ENCODE results near the gene ACP7. TPM values are rescaled to one million over a fixed set of nuclear protein-coding genes. Genes with fewer than 3 reads are reported as not detected.

Gene ACP7
- total and polyA plus RNA-seq, 9 of the 15 experiments (the other 6 are each of a cell fraction or from before 2014, with no cell fraction given) = not detected

GRCh38 chr19:39150807-39151600 lies 66.8 kb downstream of the ACP7 start:
- ATAC-seq (peak; percentile 18; the same call in 2 of the 3 replicates), FAIRE-seq (no peak), DNase-seq (ENCODE audit: extremely low read depth in 1 of 4, low spot score in 3 of 4) (no peak)
- no TSS peak for BruUV-seq (replicated peaks)
- Histone ChIP-seq H3K36me3 (ENCODE audit: control insufficient read depth, insufficient read depth, low read length) (no peaks in the 10 kb centered on the region), H3K4me2 (ENCODE audit: insufficient read depth, low read length) (peak overlapping the region; percentile 50; the same call in 1 of the 2 replicates), H4K20me1 (replicated peaks; ENCODE audit: control insufficient read depth, insufficient read depth, low read length) (peaks cover 4% of the 10 kb centered on the region; the same call in 1 of the 2 replicates), H3K27me3 (ENCODE audit: control insufficient read depth in 2 of 2, insufficient read depth in 2 of 2, low read length in 2 of 2) (no peaks in the 10 kb centered on the region), H3K9me3 (replicated peaks; ENCODE audit: control insufficient read depth, insufficient read depth, low read depth, low read length) (no peaks in the 10 kb centered on the region), H3K9ac (ENCODE audit: insufficient read depth in 1 of 2, low read depth in 2 of 2, low read length in 2 of 2) (peak overlapping the region in 1 of 2 experiments; percentile 85; a peak in 2 of 4 replicates), H3K4me3 (no peak overlapping the region), H3K27ac (ENCODE audit: extremely low read depth, low read depth, low read length) (no peak overlapping the region; the same call in 2 of the 3 replicates), H2AFZ (ENCODE audit: low read depth, low read length) (no peak overlapping the region), H3K9me1 (ENCODE audit: control insufficient read depth, insufficient read depth, low read length) (no peaks in the 10 kb centered on the region), H3K79me2 (ENCODE audit: control insufficient read depth, insufficient read depth, low read length) (peaks cover 43% of the 10 kb centered on the region), H3K4me1 (replicated peaks in 1 of 2; ENCODE audit: control insufficient read depth in 2 of 2, insufficient read depth in 2 of 2, low read length in 2 of 2) (peaks cover 23 to 35% of the 10 kb centered on the region in 2 experiments; a peak in 4 of 5 replicates)
- in situ Hi-C loops (cut with MboI) = no loop called here
- ChIA-PET POLR2A (interaction anchor here (0.6 to 2.1 kb wide), 3 partner anchors 18 to 162 kb away, joined by 3 to 7 read pairs (median 7); no protein-coding TSS in a partner anchor), CTCF (ENCODE audit: low intra/inter-chr PET ratio) (no interaction called here)
- WGBS (ENCODE audit: insufficient coverage, low coverage, missing lambda C conversion rate) = 41% methylated on average over 26 of the region's 26 CpGs
- intact Hi-C loops (cut with micrococcal nuclease) = no loop called here
- TF ChIP-seq SFPQ (IDR thresholded peaks at IDR 0.05; ENCODE audit: low read depth, low read length) = no peak
- no peak for TF ChIP-seq TEAD1 (CRISPR knock-in tag; IDR thresholded peaks at IDR 0.05)
- TF ChIP-seq LCOR (CRISPR knock-in tag; IDR thresholded peaks at IDR 0.05) = no peak
- TF ChIP-seq ELF1 (tag; IDR thresholded peaks at IDR 0.05) = no peak
- no peak for TF ChIP-seq ZNF274 (IDR thresholded peaks at IDR 0.05; ENCODE audit: borderline replicate concordance, low read depth, low read length)
- TF ChIP-seq EP400 (IDR thresholded peaks at IDR 0.05) = no peak
- peak; percentile 78 for TF ChIP-seq BHLHE40 (IDR thresholded peaks at IDR 0.05; ENCODE audit: low read length)
- TF ChIP-seq, protein P1, sequence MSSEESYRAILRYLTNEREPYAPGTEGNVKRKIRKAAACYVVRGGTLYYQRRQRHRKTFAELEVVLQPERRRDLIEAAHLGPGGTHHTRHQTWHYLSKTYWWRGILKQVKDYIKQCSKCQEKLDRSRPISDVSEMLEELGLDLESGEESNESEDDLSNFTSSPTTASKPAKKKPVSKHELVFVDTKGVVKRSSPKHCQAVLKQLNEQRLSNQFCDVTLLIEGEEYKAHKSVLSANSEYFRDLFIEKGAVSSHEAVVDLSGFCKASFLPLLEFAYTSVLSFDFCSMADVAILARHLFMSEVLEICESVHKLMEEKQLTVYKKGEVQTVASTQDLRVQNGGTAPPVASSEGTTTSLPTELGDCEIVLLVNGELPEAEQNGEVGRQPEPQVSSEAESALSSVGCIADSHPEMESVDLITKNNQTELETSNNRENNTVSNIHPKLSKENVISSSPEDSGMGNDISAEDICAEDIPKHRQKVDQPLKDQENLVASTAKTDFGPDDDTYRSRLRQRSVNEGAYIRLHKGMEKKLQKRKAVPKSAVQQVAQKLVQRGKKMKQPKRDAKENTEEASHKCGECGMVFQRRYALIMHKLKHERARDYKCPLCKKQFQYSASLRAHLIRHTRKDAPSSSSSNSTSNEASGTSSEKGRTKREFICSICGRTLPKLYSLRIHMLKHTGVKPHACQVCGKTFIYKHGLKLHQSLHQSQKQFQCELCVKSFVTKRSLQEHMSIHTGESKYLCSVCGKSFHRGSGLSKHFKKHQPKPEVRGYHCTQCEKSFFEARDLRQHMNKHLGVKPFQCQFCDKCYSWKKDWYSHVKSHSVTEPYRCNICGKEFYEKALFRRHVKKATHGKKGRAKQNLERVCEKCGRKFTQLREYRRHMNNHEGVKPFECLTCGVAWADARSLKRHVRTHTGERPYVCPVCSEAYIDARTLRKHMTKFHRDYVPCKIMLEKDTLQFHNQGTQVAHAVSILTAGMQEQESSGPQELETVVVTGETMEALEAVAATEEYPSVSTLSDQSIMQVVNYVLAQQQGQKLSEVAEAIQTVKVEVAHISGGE (CRISPR knock-in tag; IDR thresholded peaks at IDR 0.05) = no peak
- no peak for TF ChIP-seq RB1 (IDR thresholded peaks at IDR 0.05; ENCODE audit: low read depth)
- no peak for TF ChIP-seq NELFE (IDR thresholded peaks at IDR 0.05; ENCODE audit: insufficient read depth, insufficient read length)
- TF ChIP-seq NFE2 (IDR thresholded peaks at IDR 0.05; ENCODE audit: low read depth) = no peak
- TF ChIP-seq DPF2 (IDR thresholded peaks at IDR 0.05) = 0 out of 2 replicates have a peak, but pooled peaks have one; percentile 18
- no peak for TF ChIP-seq HDAC1 (IDR thresholded peaks at IDR 0.05)
- TF ChIP-seq, protein P2, sequence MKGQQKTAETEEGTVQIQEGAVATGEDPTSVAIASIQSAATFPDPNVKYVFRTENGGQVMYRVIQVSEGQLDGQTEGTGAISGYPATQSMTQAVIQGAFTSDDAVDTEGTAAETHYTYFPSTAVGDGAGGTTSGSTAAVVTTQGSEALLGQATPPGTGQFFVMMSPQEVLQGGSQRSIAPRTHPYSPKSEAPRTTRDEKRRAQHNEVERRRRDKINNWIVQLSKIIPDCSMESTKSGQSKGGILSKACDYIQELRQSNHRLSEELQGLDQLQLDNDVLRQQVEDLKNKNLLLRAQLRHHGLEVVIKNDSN (CRISPR knock-in tag; IDR thresholded peaks at IDR 0.05) = peak; percentile 63
- TF ChIP-seq RBFOX2 (IDR thresholded peaks at IDR 0.05; ENCODE audit: low read depth, low read length) = no peak

Measured in K562 (cell line).